Measurements from ENCODE around the gene FSTL4.
"Not testable (repeated sequence)": the region's sequence is repeated elsewhere in the genome, so short reads cannot be mapped to it uniquely, and the experiment has no call there.

The FSTL4 gene

DNA sequence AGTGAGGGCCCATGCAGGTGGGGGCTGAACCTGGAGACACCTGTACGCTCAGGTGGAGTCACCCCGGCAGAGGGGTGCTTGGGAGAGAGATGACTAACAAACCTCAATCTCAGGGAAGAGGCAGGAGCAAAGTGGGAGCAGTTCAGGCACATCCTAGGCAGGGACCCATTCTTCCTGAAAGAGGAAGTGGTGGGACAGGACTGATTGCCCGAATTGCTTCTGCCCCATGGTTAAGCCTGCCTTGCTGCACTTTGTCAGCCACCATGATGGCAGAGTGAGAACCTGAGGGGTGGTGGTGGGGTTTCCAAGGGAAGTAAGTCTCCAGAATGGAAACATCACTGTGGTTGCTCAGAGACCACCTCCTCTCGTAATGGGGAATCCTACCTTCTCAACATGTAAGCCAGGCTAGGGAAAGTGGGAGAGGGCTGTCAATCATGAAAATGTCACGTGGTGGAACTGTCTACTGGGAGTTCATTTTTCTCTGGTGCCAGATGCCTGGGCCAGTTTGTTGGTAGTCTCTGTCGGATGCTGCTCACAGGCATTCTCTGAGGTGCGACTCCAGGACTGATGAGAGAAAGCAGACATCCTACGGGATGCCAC, 410.2 kb downstream of the FSTL4 start:
- DNase-seq: no peak

DNA sequence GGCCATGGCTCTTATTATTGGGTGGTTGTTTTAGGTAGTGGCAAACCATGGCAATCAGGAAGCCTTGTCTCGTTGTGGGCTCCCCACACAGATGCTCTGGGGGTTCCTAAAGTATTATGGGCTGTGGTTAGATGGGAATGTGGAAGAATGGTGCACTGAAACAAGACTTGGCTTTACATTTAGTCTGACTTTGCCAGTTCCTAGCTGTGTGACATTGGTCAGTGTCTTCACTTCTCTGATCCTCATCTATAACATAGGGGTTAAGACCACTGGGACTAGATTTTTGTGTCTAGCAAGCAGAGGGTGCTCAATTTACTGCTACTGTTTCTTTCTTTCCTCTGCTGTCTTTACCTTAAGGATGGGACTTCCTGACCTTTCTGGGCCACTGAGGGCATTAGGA, 411.0 kb downstream of the FSTL4 start:
- no peak for DNase-seq

DNA sequence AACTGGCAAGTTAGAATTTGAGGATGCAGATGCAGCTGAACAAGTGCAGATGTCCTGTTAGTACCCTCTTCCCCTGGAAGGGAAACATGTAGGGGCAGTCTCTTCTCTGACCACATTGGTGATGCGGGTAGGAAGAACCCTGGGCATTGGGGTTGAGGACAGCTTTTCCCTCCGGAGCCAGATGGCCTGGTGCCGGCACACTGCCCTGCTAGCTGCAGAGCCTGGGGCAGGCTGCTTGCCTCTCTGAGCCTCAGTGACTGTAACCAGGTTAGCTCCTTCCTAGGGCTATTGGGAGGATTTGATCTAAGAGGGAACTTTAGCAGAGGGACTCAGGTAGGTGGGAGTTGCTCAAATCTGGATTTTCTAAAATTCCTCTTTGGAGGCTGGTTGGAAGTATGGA, 412.1 kb downstream of the FSTL4 start:
- no peak for DNase-seq

DNA sequence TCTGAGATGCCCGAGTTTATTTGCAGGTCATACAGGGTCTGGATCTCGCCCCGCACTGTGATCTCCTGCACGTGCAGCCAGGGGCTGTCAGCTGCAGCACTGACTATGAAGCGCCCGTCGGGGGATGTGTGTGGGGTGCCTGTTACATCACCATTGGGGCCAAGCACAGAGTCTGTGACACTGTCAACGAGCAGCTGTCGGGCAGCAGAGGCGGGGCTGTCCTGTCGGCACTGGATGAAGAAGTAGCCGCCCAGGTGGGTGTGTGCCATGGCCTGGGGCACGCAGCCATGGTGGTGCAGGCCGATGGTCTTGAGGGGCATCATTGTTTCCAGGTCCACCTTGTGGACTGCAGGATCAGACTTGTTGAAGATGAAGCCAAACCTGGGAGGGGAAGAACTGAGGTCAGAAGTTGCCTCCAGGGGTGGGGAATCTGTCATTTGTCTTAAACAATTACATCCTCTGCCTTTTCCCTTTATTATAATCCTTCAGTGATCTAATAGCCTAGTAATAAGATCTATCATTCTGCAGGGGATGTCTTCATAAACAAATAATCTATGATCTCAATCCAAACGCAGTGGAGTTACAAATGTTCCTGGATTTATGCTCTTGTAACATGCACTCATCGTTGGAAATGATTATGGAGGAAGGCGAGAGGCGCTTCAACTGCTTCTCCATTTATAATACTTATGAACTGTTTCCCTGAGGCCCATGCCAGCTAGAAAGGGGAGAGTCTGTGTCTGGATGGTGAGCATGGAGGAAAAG, 412.7 kb downstream of the FSTL4 start:
- DNase-seq: no peak

DNA sequence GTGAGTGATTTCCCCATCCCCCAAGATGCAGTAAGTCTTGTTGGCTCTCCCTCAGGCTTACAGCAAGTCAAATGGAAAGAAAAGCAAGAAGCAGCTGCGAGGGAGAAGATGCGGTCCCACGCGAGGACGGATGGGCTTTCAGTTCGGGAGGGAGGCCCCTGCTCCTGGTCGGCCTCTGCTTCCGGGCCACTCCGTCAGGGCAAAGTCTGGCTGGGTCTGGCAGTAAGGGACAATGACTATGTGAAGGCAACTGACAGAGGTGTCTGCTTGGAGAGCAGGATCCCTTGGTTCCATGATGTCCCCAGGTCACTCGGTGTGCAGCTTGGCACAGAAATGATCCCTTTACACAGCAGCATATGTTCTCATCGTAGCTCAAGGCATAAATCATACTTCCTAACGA, 413.8 kb downstream of the FSTL4 start:
- DNase-seq: no peak

DNA sequence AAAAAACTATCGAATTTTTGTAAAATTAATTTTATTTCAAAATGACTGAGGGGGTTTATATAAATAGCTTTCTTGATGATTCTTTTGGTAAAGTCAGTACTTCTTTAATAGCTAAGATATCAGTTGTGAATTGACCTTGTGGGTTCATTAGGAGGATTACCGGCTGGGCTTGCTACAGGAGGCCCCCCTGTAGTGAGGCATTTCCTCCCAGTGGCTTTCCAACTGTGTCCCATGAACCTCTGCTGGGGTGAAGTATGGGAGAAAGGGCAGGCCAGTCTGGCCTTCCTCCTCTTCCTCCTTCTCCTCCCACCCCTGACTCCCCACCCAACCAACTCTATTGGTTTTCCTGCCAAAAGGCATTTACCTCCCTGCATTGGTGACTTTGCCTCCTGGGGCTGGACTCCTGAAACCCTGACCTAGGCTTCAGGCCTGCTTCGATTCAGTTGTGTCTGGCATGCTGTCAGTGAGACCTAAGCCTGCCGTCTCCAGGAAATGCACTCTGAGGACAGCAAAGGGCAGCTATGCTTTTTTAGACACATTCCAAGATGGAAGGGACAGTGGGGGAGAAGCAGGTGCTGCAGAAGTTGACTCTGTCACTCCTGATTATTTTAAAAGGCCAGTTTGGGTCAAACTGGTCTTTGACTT, 415.8 kb downstream of the FSTL4 start:
- no peak for DNase-seq

DNA sequence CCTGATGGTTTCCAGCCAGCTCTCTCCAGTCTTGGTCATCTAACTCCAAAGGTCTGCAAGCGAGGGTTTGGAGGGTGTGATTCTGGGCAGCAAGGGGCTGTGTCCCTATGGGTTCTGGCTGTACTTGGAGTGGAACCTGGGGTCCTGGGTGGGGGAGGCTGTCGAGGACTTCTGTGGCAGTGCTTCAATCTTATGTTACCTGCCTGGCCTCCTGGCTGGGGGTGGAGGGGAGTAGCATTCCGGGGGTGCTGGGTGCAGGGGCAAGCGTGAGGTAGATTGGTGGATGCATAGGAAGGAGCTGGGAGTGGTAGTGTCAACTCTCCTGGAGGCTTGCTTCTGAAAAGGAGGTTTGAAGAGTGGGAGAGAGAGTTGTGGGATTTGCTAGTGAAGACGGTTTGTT, 417.1 kb downstream of the FSTL4 start:
- no peak for DNase-seq

DNA sequence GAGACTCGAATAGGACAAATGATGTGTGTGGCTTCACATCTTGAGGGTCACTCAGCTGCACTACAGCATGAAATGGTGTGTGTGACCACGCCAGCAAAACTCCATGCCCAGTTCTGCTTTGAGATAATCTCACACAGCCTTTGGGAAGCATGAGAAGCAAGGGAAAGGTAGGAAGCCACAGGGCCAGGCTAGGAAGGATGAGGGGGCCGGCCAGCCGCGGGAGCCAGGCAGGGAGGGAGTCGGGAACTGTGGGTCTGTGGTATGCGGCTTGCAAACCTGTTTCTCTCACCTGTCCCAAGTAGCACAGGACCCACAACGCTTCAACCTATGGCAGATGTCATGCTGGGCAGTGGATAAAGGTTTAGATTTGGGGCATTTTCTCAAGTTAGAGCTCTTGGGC, 418.5 kb downstream of the FSTL4 start:
- DNase-seq: no peak

DNA sequence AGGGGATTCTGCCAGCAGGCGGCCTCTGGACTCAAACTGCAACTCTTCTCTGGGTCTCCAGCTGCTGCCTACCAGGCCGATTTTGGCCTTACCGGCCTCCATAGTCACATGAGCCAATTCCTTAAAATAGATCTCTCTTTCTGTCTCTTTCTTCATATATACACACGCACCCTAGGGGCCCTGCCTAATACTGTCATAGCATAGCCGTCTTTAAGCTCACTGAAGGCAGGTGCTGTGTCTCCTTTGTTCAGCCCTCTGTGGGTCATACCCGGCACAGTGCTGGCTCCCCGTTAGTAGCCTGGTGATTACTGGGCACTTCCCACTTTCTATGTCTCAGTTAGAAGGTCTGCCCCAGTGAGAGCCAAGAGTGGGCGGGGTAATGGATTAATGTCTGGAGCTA, 419.6 kb downstream of the FSTL4 start:
- DNase-seq: no peak

DNA sequence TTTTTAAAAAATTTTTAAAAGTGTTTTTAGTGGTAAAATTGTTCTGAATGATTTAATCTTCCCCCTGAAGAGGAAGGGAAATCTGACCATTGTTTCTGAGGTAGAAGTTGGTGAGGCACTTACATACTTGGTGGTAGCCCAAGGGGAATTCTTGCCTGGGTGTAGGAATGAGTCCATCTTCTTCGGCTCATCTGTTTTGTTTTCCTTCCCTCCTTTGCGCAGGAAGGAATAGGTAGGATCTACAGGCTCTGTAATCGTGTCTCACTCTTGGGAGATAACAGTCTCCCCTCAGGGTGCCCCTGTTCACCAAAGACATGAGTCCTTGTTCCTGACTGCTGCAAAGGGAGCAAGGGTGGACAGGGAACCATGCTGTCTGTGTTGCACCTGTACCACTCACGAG, 422.5 kb downstream of the FSTL4 start:
- no peak for DNase-seq

DNA sequence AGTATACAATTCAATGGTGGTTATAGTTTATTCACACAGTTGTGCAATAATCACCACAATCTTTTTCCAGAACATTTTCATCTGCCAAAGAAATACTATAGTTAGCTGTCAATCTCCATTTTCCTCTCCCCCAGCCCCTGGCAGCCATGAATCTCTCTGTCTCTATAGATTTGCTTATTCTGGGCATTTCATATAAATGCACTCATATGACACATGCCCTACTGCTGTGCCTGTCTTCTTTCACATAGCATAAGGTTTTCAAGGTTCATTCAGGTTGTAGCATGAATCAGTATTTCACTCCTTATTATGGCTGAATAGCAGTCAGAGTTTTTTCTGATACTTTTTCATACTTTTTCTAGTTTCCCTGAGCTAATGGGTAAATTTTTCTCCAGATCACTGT, 432.9 kb downstream of the FSTL4 start:
- no peak for DNase-seq

DNA sequence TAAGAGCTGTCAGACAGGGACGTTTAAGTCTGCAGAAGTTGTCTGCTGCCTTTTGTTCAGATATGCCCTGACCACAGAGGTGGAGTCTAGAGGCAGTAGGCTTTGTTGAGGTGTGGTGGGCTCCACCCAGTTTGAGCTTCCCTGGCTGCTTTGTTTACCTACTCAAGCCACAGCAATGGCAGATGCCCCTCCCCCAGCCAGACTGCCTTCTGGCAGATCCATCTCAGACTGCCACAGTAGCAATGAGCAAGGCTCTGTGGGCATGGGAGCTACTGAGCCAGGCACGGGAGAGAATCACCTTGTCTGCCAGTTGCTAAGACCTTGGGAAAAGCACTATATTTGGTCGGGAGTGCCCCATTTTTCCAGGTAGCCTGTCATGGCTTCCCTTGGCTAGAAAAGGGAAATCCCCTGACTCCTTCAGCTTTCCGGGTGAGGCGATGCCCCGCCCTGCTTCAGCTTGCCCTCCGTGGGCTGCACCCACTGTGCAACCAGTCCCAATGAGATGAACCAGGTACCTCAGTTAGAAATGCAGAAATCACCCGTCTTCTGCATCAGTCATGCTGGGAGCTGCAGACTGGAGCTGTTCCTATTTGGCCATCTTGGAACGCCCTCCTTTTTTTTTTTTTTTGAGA, 441.5 kb downstream of the FSTL4 start:
- not testable (repeated sequence) for DNase-seq

DNA sequence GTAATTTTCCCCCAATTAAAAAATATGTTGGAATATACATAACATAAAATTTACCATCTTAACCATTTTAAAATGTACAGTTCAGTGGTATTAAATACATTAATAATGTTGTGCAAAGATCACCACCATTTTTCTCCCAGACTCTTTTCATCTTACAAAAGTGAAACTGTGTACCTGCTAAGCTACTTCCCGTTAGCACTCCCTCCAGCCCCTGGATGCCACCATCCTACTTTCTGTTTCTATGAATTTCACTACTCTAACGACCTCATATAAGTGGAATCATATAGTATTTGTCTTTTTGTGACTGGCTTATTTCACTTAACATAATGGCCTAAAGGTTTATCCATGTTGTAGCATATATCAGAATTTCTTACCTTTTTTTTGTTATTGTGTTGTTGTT, 447.6 kb downstream of the FSTL4 start:
- DNase-seq: no peak

DNA sequence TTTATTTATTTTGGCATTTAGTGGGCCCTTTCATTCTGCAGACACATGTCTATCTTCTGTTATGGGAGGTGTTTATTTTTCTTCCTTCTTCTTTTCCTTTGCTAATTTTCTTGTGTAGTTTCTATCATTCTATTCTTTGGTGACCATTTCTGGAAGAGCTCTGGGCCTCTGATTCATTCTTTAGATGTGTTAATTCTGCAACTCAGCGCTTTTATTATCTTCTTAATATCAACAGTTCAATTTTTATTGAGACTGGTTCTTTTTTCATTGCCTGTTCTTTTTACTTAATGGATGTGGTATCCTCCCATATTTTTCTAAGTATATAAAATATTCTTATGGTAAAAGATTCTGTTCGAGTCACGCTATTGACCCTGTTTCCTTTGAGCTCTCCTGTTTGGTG, 448.5 kb downstream of the FSTL4 start:
- DNase-seq: no peak

DNA sequence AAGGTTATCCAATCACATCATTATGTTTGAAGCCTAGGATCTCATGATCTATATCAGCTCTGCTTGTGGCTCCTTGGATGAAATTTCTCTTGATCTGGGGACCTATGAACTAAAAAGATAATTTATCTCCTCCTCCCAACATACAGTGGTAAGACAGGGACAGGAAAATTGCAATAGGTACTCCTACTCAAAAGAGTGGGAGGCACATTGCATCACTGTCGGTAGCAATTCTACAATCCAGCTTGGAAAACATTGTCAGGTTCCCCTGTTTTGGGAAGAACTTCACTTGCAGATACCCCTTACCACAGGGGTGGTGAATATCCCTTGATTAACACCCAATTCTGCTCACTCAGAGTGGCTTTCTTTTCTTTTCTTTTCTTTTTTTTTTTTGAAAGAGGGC, 452.8 kb downstream of the FSTL4 start:
- DNase-seq: no peak

DNA sequence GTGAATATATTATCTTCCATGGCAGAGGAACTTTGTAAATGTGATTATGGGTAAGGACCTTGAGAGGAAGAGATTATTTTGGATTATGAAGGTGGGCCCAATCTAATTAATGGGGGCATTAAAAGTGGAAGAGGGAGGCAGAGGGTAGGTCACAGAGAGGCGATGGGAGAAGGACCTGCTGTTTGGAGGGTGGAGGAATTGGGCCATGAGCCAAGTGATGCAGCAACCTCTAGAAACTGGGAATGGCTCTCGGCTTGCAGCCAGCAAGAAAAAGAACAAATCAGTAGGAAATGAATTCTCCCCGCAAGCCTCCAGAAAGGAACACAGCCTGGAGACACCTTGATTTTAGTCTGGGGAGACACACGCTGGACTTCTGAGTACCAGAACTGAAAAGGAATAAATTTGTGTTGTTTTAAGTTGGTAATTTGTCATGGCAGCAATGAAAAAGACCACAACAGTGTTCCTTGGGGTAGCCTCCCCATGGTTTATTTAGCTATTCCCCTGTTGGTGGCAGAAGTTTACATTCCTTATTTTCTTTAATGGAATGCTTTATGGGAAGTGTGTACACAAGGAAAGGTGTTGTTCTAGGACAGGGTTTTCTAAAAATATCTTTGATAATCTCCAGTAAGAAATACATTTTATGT, 456.9 kb downstream of the FSTL4 start:
- DNase-seq: no peak

DNA sequence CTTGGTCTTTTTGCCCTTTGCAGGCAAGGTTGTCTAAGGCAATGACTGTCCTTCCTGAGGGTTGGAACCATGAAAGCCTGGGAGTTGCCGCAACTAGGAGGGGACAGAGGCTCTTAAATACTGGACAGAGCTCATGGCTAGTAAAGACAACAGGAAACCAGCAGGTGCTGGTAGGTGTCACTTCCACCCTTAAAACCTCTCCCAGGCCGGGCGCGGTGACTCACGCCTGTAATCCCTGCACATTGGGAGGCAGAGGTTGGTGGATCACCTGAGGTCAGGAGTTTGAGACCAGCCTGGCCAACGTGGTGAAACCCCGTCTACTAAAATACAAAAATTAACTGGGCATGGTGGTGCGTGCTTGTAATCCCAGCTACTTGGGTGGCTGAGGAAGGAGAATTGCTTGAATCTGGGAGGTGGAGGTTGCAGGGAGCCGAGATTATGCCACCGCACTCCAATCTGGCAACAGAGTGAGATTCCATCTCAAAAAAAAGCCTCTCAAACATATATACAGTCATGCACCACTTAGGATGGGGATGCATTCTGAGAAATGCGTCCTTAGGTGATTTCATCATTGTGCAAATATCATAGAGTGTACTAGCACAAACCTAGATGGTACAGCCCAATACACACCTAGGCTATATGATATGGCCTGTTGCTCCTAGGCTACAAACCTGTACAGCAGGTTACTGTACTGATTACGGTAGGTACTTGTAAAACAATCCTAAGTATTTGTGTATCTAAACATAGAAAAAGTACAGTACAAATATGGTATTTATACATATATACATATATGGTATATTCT, 457.9 kb downstream of the FSTL4 start:
- no peak for DNase-seq

DNA sequence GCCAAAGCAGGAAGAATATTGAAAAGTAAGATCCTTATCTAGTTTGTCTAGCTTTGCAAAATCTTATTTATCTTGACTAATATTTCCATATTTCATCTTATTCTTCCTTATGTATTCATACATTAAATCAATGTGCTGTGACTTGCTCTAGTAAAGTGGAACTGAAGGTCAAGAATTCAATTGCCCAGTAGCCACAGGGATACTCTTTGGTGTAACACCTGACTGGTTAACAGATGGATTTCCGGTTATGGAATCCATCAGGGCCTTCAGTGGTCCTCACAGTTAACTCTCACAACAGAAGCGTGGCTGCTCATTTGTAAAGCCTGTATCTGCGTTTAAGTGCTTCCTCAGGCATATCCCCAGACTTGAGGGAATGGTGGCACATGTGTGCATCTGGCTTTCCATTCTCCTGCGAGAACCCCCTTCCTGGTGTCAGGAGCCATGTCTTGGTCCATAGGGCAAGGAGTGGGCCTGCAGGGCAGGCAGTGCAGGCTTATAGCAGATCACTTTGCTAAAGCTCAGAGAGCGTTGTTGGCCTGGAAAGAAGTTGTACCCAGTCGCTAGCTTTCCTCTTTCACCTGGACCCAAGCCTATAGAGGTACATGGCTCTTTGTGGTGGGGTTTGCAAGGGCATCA, 461.3 kb downstream of the FSTL4 start:
- no peak for DNase-seq

DNA sequence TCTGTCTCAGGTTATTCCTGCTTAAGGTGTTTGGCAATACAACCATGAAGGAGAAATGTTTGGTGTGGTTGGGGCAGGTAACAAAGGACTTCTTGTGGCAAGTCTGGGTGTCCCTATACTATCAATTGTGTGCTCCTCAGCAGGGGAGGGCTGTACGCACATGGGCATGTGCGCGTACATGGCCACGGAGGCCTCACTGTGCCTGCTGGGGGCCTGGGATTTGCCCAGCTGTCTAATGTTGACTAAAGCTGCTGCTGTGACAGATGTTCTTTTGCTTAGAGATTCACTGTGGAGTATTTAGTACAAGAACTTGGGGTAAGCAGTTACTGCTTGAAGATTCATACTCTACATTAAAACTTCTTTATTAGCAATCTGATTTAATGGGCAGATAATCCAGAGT, 463.0 kb downstream of the FSTL4 start:
- no peak for DNase-seq

DNA sequence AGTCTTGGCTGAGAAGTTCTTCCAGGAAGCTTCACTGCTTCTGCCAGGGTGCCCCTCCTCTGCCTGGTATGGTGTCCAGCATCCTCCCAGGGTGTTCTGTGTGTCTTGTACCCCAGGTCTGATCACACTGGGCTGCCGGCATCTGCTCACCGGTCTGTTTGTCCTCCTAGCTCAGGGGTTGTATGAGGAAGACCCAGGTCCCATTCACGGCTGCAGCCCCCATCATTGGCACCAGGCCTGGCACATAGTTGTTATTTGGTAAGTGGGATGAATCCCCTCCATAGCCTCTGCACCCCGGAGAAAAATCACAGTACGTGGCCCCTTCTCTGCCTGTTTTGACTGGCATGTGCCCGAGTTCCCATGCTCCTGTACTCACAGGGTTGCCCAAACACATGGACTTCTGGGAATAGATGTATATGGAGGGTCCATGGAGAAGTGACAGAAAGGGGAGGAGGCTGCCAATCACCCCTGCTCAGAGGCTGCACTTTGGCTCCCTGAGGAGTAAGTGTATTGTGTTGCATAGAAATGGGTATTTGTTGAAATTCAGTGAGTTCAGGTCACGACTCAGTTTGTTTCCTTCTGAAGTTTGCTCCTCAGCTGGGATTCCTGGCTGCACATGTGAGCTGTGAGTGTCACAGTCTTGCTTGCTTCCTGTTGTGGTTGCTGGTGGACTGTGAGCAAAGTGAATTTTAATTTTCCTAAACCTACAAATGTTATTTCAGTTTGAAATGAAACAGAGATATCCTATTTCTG, 464.4 kb downstream of the FSTL4 start:
- no peak for DNase-seq

DNA sequence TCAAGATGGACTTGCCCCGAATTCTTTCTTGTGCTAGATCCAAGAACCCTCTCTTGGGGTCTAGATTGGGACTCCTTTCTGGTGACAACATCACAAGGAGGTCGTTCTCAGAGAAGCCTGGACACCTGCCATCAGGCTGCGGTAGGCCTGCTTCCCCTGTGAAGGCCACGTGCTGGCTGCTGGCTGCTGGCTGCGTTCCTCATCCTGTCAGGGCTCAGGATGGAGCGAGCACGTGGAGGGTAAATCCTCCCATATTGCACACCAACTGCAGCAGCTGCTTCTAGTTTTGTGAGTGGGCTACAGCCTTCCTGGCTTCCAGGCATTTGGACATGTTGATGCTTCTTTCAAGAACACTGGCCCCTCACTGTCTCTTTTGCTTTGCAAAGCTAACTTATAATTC, 464.9 kb downstream of the FSTL4 start:
- DNase-seq: no peak

Measured in cortex of kidney (tissue), 1 donor.